GM23248 (cell line): ENCODE measurements around the gene PDE6G. TPM values are rescaled to one million over a fixed set of nuclear protein-coding genes. Genes with fewer than 3 reads are reported as not detected.

Experiments
- DNase-seq: peaks from one replicate; pipeline ENCODE4 v3.0.0-alpha.2; 2015
- H2AFZ ChIP-seq: fragments of 200-600 bp; sonication (generic); 2 replicates; pipeline ENCODE4 v1.6.1; 2016; ENCODE audit warnings: antibody characterized with exemption
- H3F3A ChIP-seq: fragments of 200-600 bp; sonication (generic); 2 replicates; pipeline ENCODE4 v1.6.1; 2016; ENCODE audit warnings: mild to moderate bottlenecking, antibody characterized with exemption, mixed run types; ENCODE audit not compliant: insufficient read depth
- H3K27ac ChIP-seq: fragments of 200-600 bp; sonication (generic); 2 replicates; pipeline ENCODE4 v1.5.1; 2016; ENCODE audit warnings: mild to moderate bottlenecking
- H3K27me3 ChIP-seq: fragments of 200-600 bp; sonication (generic); replicated peaks from 2 replicates; pipeline ENCODE4 v1.6.1; 2016; ENCODE audit warnings: mild to moderate bottlenecking; ENCODE audit not compliant: insufficient read depth
- H3K36me3 ChIP-seq: fragments of 200-600 bp; sonication (generic); 2 replicates; pipeline ENCODE4 v1.6.1; 2016; ENCODE audit warnings: low read depth, mild to moderate bottlenecking
- H3K4me1 ChIP-seq: fragments of 200-600 bp; sonication (generic); 2 replicates; pipeline ENCODE4 v1.6.1; 2016; ENCODE audit warnings: mild to moderate bottlenecking; ENCODE audit not compliant: insufficient read depth
- H3K4me2 ChIP-seq: fragments of 200-600 bp; sonication (generic); one replicate; pipeline ENCODE4 v1.6.1; 2016; ENCODE audit warnings: mild to moderate bottlenecking; ENCODE audit not compliant: unreplicated experiment
- H3K4me3 ChIP-seq: fragments of 200-600 bp; sonication (generic); 2 replicates; pipeline ENCODE4 v1.5.1; 2016; ENCODE audit warnings: mild to moderate bottlenecking
- H3K79me2 ChIP-seq: fragments of 200-600 bp; sonication (generic); 2 replicates; pipeline ENCODE4 v1.6.1; 2016; ENCODE audit warnings: mild to moderate bottlenecking; ENCODE audit not compliant: insufficient read depth
- H3K9ac ChIP-seq: fragments of 200-600 bp; sonication (generic); 2 replicates; pipeline ENCODE4 v1.6.1; 2016; ENCODE audit warnings: mild to moderate bottlenecking
- H3K9me2 ChIP-seq: fragments of 200-600 bp; sonication (generic); 2 replicates; pipeline ENCODE4 v1.6.1; 2016; ENCODE audit warnings: mixed run types, mild to moderate bottlenecking, moderate library complexity; ENCODE audit not compliant: insufficient read depth
- H3K9me3 ChIP-seq: fragments of 200-600 bp; sonication (generic); one replicate; pipeline ENCODE4 v1.6.1; 2017; ENCODE audit warnings: low read depth
- H4K20me1 ChIP-seq: fragments of 200-600 bp; sonication (generic); 2 replicates; pipeline ENCODE4 v1.6.0; 2016; ENCODE audit not compliant: insufficient read depth
- EZH2 ChIP-seq: fragments of 200-600 bp; sonication (generic); IDR thresholded peaks from 2 replicates; pipeline ENCODE4 v1.6.1; 2018; ENCODE audit warnings: antibody characterized with exemption, mild to moderate bottlenecking; ENCODE audit not compliant: insufficient read depth, poor library complexity, severe bottlenecking
- EZH2phosphoT487 ChIP-seq: fragments of 200-600 bp; sonication (generic); IDR thresholded peaks from 2 replicates; pipeline ENCODE4 v1.6.1; 2018; ENCODE audit warnings: antibody characterized with exemption, moderate library complexity, mild to moderate bottlenecking, low read depth; ENCODE audit not compliant: insufficient read depth
- WGBS, 2 experiments: methylation state at CpG; one replicate each; pipeline ENCODE4 v1.1.6; 2015 to 2017; ENCODE audit warnings: low lambda C conversion rate in 2 of 2, low coverage in 1 of 2; ENCODE audit errors: missing lambda C conversion rate in 2 of 2; 5-methylcytosine and 5-hydroxymethylcytosine counted together
- in situ Hi-C: fragments of 300-500 bp; cut with MboI; formaldehyde crosslinking; loops from 2 replicates; pipeline ENCODE4 v1.15.0; 2020
- polyA plus RNA-seq: library from polyadenylated mRNA; unstranded; fragments of >200 nt; fragmentation: Nextera tagmentation; extraction: Ambion mirVana; gene quantifications from 2 replicates; pipeline ENCODE4 v1.2.1, GENCODE V29; 2016
- total RNA-seq: library from RNA; depleted of rRNA; stranded (reverse); fragments of >200 nt; shearing (Covaris generic); gene quantifications from 2 replicates; pipeline ENCODE4 v1.2.3, GENCODE V29; 2014

PDE6G gene
- total and polyA plus RNA-seq, 2 experiments from 2014 or later = not detected

- Histone ChIP-seq H3K9me3 (no peaks in the 10 kb centered on the region), H3K4me1 (peaks cover 5% of the 10 kb centered on the region), H3F3A (no peaks in the 10 kb centered on the region), H3K9ac (no peak overlapping the region), H3K27me3 (no peaks in the 10 kb centered on the region), H3K4me2 (no peak overlapping the region), H3K27ac (no peak overlapping the region), H3K4me3 (no peak overlapping the region), H2AFZ (no peak overlapping the region), H3K79me2 (peaks cover 99% of the 10 kb centered on the region), H3K9me2 (no peaks in the 10 kb centered on the region), H3K36me3 (peaks cover 37% of the 10 kb centered on the region), H4K20me1 (peaks cover 4% of the 10 kb centered on the region; the same call in 1 of the 2 replicates)
- WGBS, 2 experiments = 90 to 93% methylated on average over 12 to 17 of the region's 17 CpGs
- no peak for DNase-seq
- TF ChIP-seq EZH2 (no peak), EZH2phosphoT487 (no peak)
- in situ Hi-C loops = no loop called here
These were observed 34.2 kb upstream of the PDE6G start for GRCh38 chr17:81690549-81690948.

DNA sequence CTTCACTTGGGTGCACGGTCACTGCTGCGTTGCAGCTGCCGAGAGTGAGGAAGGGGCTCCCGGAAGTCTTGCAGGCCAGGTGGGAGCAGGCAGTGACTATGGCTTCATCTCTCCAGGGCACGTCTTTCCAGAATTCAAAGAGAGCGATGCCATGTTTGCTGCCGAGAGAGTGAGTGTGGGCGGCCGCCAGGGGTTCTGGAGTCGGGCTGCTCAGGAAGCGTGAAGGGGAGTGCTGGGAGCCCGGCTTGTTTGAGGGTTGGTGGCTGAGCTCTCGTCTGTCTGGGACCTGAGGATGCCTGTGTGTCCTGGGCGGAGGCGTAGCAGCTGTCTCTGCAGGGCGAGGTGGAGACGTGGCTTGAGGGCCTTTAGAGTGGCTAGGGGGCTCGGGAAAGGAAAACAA is 33.7 kb upstream of the PDE6G start:
- Histone ChIP-seq H2AFZ (no peak overlapping the region), H3K9me3 (no peaks in the 10 kb centered on the region), H3K79me2 (peaks cover 99% of the 10 kb centered on the region), H3F3A (no peaks in the 10 kb centered on the region), H3K4me1 (peaks cover 8% of the 10 kb centered on the region), H4K20me1 (peaks cover 6% of the 10 kb centered on the region; the same call in 1 of the 2 replicates), H3K27ac (no peak overlapping the region), H3K27me3 (no peaks in the 10 kb centered on the region), H3K4me3 (no peak overlapping the region), H3K4me2 (no peak overlapping the region), H3K36me3 (peaks cover 38% of the 10 kb centered on the region), H3K9me2 (no peaks in the 10 kb centered on the region), H3K9ac (no peak overlapping the region)
- TF ChIP-seq EZH2phosphoT487 (no peak), EZH2 (no peak)
- in situ Hi-C loops = no loop called here
- 94 to 95% methylated on average over 18 of the region's 18 CpGs for WGBS, 2 experiments
- no peak for DNase-seq

GRCh38 chr17:81688616-81689015 is 32.3 kb upstream of the PDE6G start:
- WGBS, 2 experiments = 89 to 90% methylated on average over 12 to 14 of the region's 14 CpGs
- peaks cover 6% of the 10 kb centered on the region; the same call in 1 of the 2 replicates for H4K20me1 ChIP-seq
- in situ Hi-C loops = no loop called here

GRCh38 chr17:81687770-81688541 is 31.6 kb upstream of the PDE6G start:
- H4K20me1 ChIP-seq = peaks cover 6% of the 10 kb centered on the region; the same call in 1 of the 2 replicates
- no peak overlapping the region for H3K9ac ChIP-seq
- no peaks in the 10 kb centered on the region for H3K9me2 ChIP-seq
- WGBS, 2 experiments = 94% methylated on average over 38 to 41 of the region's 41 CpGs
- DNase-seq = no peak
- H3F3A ChIP-seq = peaks cover 7% of the 10 kb centered on the region
- no peak overlapping the region for H3K27ac ChIP-seq
- no peaks in the 10 kb centered on the region for H3K9me3 ChIP-seq
- no peak overlapping the region for H2AFZ ChIP-seq
- no peak overlapping the region for H3K4me3 ChIP-seq
- H3K27me3 ChIP-seq = no peaks in the 10 kb centered on the region
- H3K4me1 ChIP-seq = peaks cover 14% of the 10 kb centered on the region
- no peak overlapping the region for H3K4me2 ChIP-seq
- in situ Hi-C loops = no loop called here
- H3K36me3 ChIP-seq = peaks cover 38% of the 10 kb centered on the region
- H3K79me2 ChIP-seq = peaks cover 92% of the 10 kb centered on the region
- TF ChIP-seq EZH2 (no peak), EZH2phosphoT487 (no peak)

More at GRCh38 chr17:81688616-81689015, 32.3 kb upstream of the PDE6G start:
- Histone ChIP-seq H3K79me2 (peaks cover 93% of the 10 kb centered on the region), H3K27ac (no peak overlapping the region), H3K9ac (no peak overlapping the region), H3K27me3 (no peaks in the 10 kb centered on the region), H3K4me3 (no peak overlapping the region), H3K36me3 (peaks cover 38% of the 10 kb centered on the region), H2AFZ (no peak overlapping the region), H3F3A (peaks cover 7% of the 10 kb centered on the region), H3K4me1 (peaks cover 14% of the 10 kb centered on the region), H3K4me2 (no peak overlapping the region), H3K9me3 (no peaks in the 10 kb centered on the region), H3K9me2 (no peaks in the 10 kb centered on the region)
- no peak for DNase-seq
- TF ChIP-seq EZH2 = no peak
- no peak for TF ChIP-seq EZH2phosphoT487
